CD4-positive, alpha-beta T cell treated with Interleukin-15 for 1 hour (primary cell): ENCODE results near the gene PIGT.

Experiments used
- DNase-seq: peaks from one replicate; pipeline ENCODE4 v3.0.0-alpha.2; 2020

PIGT gene

GRCh38 chr20:45402946-45403345 lies 13.0 kb upstream of the PIGT start:
- DNase-seq = no peak

GRCh38 chr20:45404438-45404837 lies 11.5 kb upstream of the PIGT start:
- no peak for DNase-seq

GRCh38 chr20:45405571-45406259 lies 10.2 kb upstream of the PIGT start:
- no peak for DNase-seq

GRCh38 chr20:45406260-45407066 lies 9.5 kb upstream of the PIGT start:
- DNase-seq = peak; percentile 40

GRCh38 chr20:45407067-45407745 lies 8.7 kb upstream of the PIGT start:
- DNase-seq = no peak

- no peak for DNase-seq
Measured at GRCh38 chr20:45407783-45408645, 7.9 kb upstream of the PIGT start, which contains the start of gene DBNDD2. Gene DBNDD2, plus strand, starts transcription at chr20:45408289. Its CDS starts 179 bp downstream, at chr20:45408468.

- peak; percentile 30 for DNase-seq
Measured at GRCh38 chr20:45408646-45409213, 7.2 kb upstream of the PIGT start.

- DNase-seq = no peak
Measured at GRCh38 chr20:45409521-45410272, 6.2 kb upstream of the PIGT start.

- no peak for DNase-seq
Measured at GRCh38 chr20:45410887-45411286, 5.1 kb upstream of the PIGT start.

- DNase-seq = no peak
Measured at GRCh38 chr20:45412653-45413052, 3.3 kb upstream of the PIGT start.

- no peak for DNase-seq
Measured at GRCh38 chr20:45413479-45413878, 2.5 kb upstream of the PIGT start.

- DNase-seq = no peak
Measured at GRCh38 chr20:45416917-45417316, 976 bp downstream of the PIGT start.

GRCh38 chr20:45419188-45420091 lies 3.5 kb downstream of the PIGT start:
- DNase-seq = peak; percentile 37

- no peak for DNase-seq
Measured at GRCh38 chr20:45420125-45420524, 4.2 kb downstream of the PIGT start.

GRCh38 chr20:45423700-45424099 lies 7.8 kb downstream of the PIGT start:
- no peak for DNase-seq

GRCh38 chr20:45425561-45425960 lies 9.6 kb downstream of the PIGT start:
- DNase-seq = no peak

GRCh38 chr20:45426320-45427016 lies 10.5 kb downstream of the PIGT start:
- DNase-seq = no peak

GRCh38 chr20:45427236-45428149 lies 11.6 kb downstream of the PIGT start:
- no peak for DNase-seq

GRCh38 chr20:45429618-45430017 lies 13.7 kb downstream of the PIGT start:
- DNase-seq = no peak
